Gastroesophageal sphincter (tissue), 3 donors: ENCODE results near the gene PPP1R14C.

Source experiments
- CTCF ChIP-seq, 4 experiments: fragments of 200-600 bp in 2 of 4; fragments of 450-650 bp in 2 of 4; sonication (generic) in 1 of 4; IDR thresholded peaks; one replicate each; pipeline ENCODE4 v1.5.1; 2017 to 2019; ENCODE audit warnings: antibody characterized with exemption in 4 of 4, mild to moderate bottlenecking in 2 of 4, moderate library complexity in 2 of 4
- POLR2A ChIP-seq, 2 donors: fragments of 450-650 bp; IDR thresholded peaks; one replicate each; pipeline ENCODE4 v1.6.1; 2017; ENCODE audit warnings: antibody characterized with exemption in 2 of 2, mild to moderate bottlenecking in 2 of 2, moderate library complexity in 1 of 2
- POLR2AphosphoS5 ChIP-seq: sonication (generic); formaldehyde crosslinking; IDR thresholded peaks from one replicate; pipeline ENCODE4 v1.6.1; 2017; ENCODE audit warnings: antibody characterized with exemption

- TF ChIP-seq CTCF (IDR thresholded peaks at IDR 0.05) = no peak
- TF ChIP-seq POLR2A (IDR thresholded peaks at IDR 0.05) = no peak
- TF ChIP-seq POLR2AphosphoS5 = no peak
Measured at GRCh38 chr6:150266309-150266708, 123.5 kb downstream of the PPP1R14C start.
